Measurements from ENCODE around the gene VEZF1. TPM values are rescaled to one million over a fixed set of nuclear protein-coding genes. Genes with fewer than 3 reads are reported as not detected.

VEZF1 gene
- total and polyA plus RNA-seq, 2 of the 8 experiments (the other 6 are each of a cell fraction or from before 2014, with no cell fraction given): 28.9 to 61.9 TPM

GRCh38 chr17:57979076-57979475 lies 9.0 kb downstream of the VEZF1 start:
- Histone ChIP-seq H3K79me1 (ENCODE audit: low read depth, low read length) (peaks cover 2% of the 10 kb centered on the region; the same call in 1 of the 2 replicates), H3K4me1 (replicated peaks in 1 of 4; ENCODE audit: control insufficient read depth in 3 of 4, insufficient read depth in 4 of 4, low read length in 3 of 4) (no peaks in the 10 kb centered on the region), H2AK5ac (ENCODE audit: low read depth, low read length) (no peak overlapping the region), H2BK12ac (ENCODE audit: low read depth, low read length) (no peak overlapping the region), H3K79me2 (ENCODE audit: control insufficient read depth in 1 of 2, insufficient read depth in 2 of 2, low read length in 2 of 2) (peaks cover 6 to 32% of the 10 kb centered on the region in 2 experiments), H3K9ac (replicated peaks in 1 of 4; ENCODE audit: extremely low read depth in 1 of 4, low read depth in 3 of 4, low read length in 3 of 4) (no peak overlapping the region), H3K14ac (ENCODE audit: insufficient read length) (no peak overlapping the region), H3K4me3 (ENCODE audit: extremely low read depth in 1 of 4, insufficient read depth in 2 of 4, low read depth in 3 of 4, low read length in 4 of 4) (no peak overlapping the region), H3K4ac (replicated peaks; ENCODE audit: insufficient read length, low read depth, low read length) (no peak overlapping the region), H3K23me2 (ENCODE audit: low read depth, low read length) (no peaks in the 10 kb centered on the region), H4K8ac (ENCODE audit: extremely low read depth, insufficient read depth, low read length) (no peak overlapping the region), H2BK15ac (ENCODE audit: low read length) (no peak overlapping the region), H3K56ac (replicated peaks; ENCODE audit: insufficient read length, low read depth, low read length) (no peak overlapping the region), H4K20me1 (replicated peaks in 1 of 2; ENCODE audit: control insufficient read depth in 1 of 2, insufficient read depth in 2 of 2, low read length in 2 of 2) (peaks cover 2 to 8% of the 10 kb centered on the region in 2 experiments), H3K27ac (ENCODE audit: low read depth, low read length) (no peak overlapping the region), H3K4me2 (ENCODE audit: insufficient read depth in 1 of 2, low read depth in 2 of 2, low read length in 2 of 2) (no peak overlapping the region), H4K91ac (replicated peaks; ENCODE audit: insufficient read length, low read length) (no peak overlapping the region), H4K5ac (ENCODE audit: insufficient read length, low read depth, low read length) (no peak overlapping the region), H2AFZ (ENCODE audit: low read length) (no peak overlapping the region), H3K36me3 (ENCODE audit: control insufficient read depth in 2 of 4, insufficient read depth in 4 of 4, low read length in 3 of 4) (peaks cover 16 to 79% (median 59%) of the 10 kb centered on the region in 4 experiments), H3K23ac (ENCODE audit: insufficient read length) (no peak overlapping the region), H2BK5ac (ENCODE audit: low read depth, low read length) (no peak overlapping the region), H2BK120ac (replicated peaks; ENCODE audit: low read depth, low read length) (no peak overlapping the region), H2BK20ac (ENCODE audit: low read length) (no peak overlapping the region), H3K27me3 (replicated peaks in 1 of 4; ENCODE audit: control insufficient read depth in 3 of 4, extremely low read depth in 1 of 4, insufficient read depth in 3 of 4, low read length in 3 of 4) (no peaks in the 10 kb centered on the region), H3K18ac (ENCODE audit: extremely low read depth, low read length) (no peak overlapping the region), H3K9me3 (ENCODE audit: insufficient read depth in 2 of 2, low read depth in 1 of 2, low read length in 1 of 2) (no peaks in the 10 kb centered on the region)
- 92% methylated on average over 1 of the region's 1 CpG; no CpG with 5 or more reads in 1 of the 2 experiments for WGBS, 2 experiments (ENCODE audit: extremely low coverage in 1 of 2, insufficient coverage in 1 of 2, insufficient read length in 1 of 2, insufficient replicate concordance in 2 of 2, low coverage in 1 of 2, low lambda C conversion rate in 2 of 2, missing lambda C conversion rate in 1 of 2)
- TF ChIP-seq SIN3A (conservative IDR thresholded peaks at IDR 0.05 in 1 of 2, IDR thresholded peaks at IDR 0.05 in 1 of 2; ENCODE audit: low read depth in 1 of 2, low read length in 2 of 2) (no peak), YY1 (IDR thresholded peaks at IDR 0.05; ENCODE audit: low read depth, low read length) (no peak), BACH1 (IDR thresholded peaks at IDR 0.05; ENCODE audit: low read length) (no peak), SP4 (IDR thresholded peaks at IDR 0.05; ENCODE audit: low read length) (no peak), TBP (IDR thresholded peaks at IDR 0.05; ENCODE audit: low read depth, low read length) (no peak), NANOG (IDR thresholded peaks at IDR 0.05; ENCODE audit: insufficient read depth, low read depth, low read length, poor library complexity, severe bottlenecking) (no peak), SP1 (IDR thresholded peaks at IDR 0.05; ENCODE audit: low read depth, low read length) (no peak)
- FAIRE-seq (no peak), DNase-seq (ENCODE audit: low read depth in 1 of 2, low spot score in 2 of 2) (no peak)
- POLR2A ChIA-PET (ENCODE audit: partially characterized antibody): interaction anchor here (1.2 kb wide), 1 partner anchor 11 kb away, joined by 4 read pairs; no protein-coding TSS in a partner anchor
- CTCF ChIA-PET (ENCODE audit: partially characterized antibody): interaction anchor here (0.6 to 1.5 kb wide), 3 partner anchors 117 to 133 kb away, joined by 3 to 6 read pairs (median 3); no protein-coding TSS in a partner anchor

All from H1 (cell line).